GM12892 (cell line): ENCODE results near the gene ZNF438.
A peak's percentile ranks its signal among the peaks of the same experiment; 100 is the strongest.

Experiments used
- DNase-seq: peaks from one replicate; pipeline ENCODE4 v3.0.0; 2011; ENCODE audit not compliant: insufficient read length
- FAIRE-seq: peaks from 2 replicates; lab custom pipeline; 2011; peaks lifted over from hg19 to GRCh38; lab: Jason Lieb, UNC
- POLR2A ChIP-seq: IDR thresholded peaks from 2 replicates; pipeline ENCODE4 v1.6.1; 2011; ENCODE audit warnings: low read depth, low read length, control low read depth
- POLR2AphosphoS5 ChIP-seq: IDR thresholded peaks from 2 replicates; pipeline ENCODE4 v1.6.1; 2011; ENCODE audit warnings: low read depth, low read length, control low read depth
- TAF1 ChIP-seq: IDR thresholded peaks from 2 replicates; pipeline ENCODE4 v1.6.1; 2011; ENCODE audit warnings: low read depth, mild to moderate bottlenecking, control low read depth, low read length, borderline replicate concordance

ZNF438 gene

DNA sequence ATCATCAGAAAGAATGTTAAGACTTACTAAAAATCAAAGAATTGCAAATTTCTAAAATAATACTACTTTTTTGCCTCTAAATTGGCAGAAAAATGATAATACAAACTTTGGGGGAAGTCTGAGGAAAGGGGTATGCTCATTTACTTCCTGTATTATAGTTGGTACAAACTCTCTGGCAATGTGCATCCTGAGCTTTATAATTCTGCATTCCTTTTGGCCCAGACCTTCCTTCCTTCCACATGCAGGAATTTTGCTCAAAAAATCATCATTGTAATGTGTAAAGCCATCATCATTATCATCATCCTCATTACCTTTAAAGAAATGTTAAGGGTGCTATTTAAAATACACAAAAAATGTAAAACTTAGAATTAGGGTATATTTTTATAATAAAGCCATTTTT lies 148.5 kb downstream of the ZNF438 start:
- DNase-seq (no peak), FAIRE-seq (no peak)
- TF ChIP-seq POLR2AphosphoS5: no peak

DNA sequence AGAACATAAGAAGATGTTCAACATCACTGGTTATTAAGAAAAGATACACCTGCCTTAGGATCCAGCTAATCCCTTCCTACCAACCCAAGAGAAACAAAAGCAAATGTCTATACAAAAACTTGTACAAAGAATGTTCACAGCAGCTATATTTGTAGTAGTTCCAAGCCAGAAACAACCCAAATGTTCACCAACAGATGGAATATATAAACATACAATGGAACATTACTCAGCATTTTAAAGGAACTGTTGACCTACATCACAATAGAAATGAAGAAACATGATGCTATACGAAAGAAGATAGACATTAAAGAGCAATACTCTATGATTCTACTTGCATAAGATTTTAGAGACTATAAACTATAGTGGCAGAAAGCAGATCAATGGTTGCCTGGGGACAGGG lies 149.4 kb downstream of the ZNF438 start:
- TF ChIP-seq TAF1: no peak
- TF ChIP-seq POLR2A: no peak
- no peak for TF ChIP-seq POLR2AphosphoS5
- no peak for FAIRE-seq
- DNase-seq: no peak

DNA sequence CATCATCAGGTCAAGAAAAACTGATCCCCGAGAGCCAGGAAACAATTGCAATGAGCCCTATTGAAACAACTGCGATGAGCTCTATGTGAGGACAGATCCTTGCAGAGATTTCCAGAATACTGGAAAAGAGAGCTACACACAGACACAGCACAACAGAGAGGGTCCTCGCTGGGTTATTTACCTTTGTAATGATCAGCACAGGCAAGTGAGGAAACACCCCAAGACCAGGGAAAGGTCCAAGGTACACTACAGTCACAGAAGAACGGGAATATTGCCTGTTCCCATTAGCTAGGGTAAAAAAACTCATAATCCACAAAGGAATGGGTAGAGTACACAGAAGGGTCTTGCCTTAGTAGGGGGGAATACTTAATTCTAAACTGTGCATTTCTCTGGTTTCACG lies 152.7 kb downstream of the ZNF438 start:
- FAIRE-seq (no peak), DNase-seq (no peak)
- no peak for TF ChIP-seq TAF1
- TF ChIP-seq POLR2AphosphoS5: no peak
- no peak for TF ChIP-seq POLR2A

DNA sequence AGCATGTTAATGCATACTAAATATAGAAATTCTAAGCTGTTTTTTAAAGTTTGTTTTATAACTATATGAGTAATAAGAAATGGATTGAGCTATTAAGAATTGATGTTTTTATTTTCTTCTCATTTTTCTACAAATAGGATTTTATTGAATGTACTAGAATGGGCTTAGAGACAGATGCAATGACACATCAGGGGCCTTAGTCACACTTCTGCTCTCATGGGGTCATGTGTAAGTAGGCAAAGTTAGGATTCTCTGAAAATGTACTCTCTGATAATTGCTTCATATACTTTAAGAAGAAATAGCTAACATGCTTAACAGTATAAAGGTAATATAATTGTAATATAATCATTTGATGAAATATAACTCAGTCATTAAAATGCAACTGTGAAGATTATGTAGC lies 154.6 kb downstream of the ZNF438 start:
- no peak for DNase-seq
- no peak for FAIRE-seq
- TF ChIP-seq POLR2AphosphoS5 (no peak), TAF1 (no peak), POLR2A (no peak)

GRCh38 chr10:30873411-30873810 lies 158.3 kb downstream of the ZNF438 start:
- no peak for FAIRE-seq
- TF ChIP-seq POLR2A (no peak), TAF1 (no peak), POLR2AphosphoS5 (no peak)
- DNase-seq: no peak

DNA sequence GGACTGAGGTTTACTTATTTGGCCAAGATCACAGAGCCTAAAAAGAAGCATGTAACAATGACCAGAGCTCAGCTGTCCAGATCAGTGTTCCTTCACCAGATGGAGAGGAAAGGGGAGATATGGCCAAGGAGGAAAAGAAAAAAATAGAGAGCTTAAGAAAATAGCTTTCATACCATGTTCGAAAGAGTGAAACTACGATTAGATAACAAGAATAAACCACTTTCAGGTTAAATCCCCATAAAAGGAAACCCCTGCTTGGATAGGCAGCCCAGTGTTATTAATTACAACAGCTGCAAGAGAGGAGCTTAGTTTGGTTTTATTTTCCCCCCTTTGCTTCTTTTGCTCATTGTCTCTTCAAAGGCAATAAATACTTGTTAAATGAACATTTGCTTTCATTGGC lies 160.8 kb downstream of the ZNF438 start:
- FAIRE-seq: peak; percentile 42
- TF ChIP-seq POLR2A (no peak), TAF1 (no peak), POLR2AphosphoS5 (no peak)
- DNase-seq: no peak

DNA sequence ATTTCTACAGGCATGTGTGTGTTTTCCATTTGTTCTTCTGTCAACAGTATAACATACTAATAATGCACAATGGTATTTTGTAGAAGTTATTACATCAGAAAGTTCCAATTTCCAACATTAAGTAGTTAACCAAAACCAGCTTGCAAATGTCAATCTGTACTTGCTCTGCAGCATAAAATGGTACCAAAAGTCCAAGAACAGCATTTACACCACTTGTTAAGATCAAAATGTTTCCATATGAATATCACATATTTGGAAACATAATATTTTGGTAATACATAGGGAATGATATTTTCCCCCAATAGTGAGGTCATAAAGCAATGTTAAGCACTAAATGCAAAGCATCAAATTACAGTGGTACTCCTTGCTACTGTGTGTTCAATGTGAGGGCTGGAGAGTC lies 162.1 kb downstream of the ZNF438 start:
- TF ChIP-seq POLR2AphosphoS5 (no peak), POLR2A (no peak), TAF1 (no peak)
- FAIRE-seq (peak; percentile 62), DNase-seq (no peak)

DNA sequence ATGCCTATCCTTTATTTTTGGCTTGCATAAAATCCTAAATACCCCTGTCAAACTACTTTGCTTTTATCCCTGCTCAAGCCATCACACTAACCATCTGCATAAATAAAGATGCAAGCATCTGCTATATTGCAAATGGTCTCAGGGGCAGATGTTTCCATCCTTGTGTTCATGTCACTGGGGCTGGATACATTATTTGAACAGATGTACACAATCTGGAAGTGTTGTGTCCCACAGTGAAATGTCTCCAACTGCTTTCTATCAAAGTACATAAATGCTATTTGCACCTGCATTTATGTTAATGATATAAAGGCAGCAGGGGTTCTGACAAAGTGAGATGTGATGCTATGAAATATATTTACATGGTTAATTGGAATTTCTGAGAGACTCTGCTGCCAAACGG lies 163.1 kb downstream of the ZNF438 start:
- TF ChIP-seq POLR2AphosphoS5 (no peak), TAF1 (no peak), POLR2A (no peak)
- no peak for DNase-seq
- FAIRE-seq: no peak

GRCh38 chr10:30866896-30867295 lies 164.8 kb downstream of the ZNF438 start:
- FAIRE-seq (no peak), DNase-seq (no peak)
- no peak for TF ChIP-seq TAF1
- no peak for TF ChIP-seq POLR2AphosphoS5

DNA sequence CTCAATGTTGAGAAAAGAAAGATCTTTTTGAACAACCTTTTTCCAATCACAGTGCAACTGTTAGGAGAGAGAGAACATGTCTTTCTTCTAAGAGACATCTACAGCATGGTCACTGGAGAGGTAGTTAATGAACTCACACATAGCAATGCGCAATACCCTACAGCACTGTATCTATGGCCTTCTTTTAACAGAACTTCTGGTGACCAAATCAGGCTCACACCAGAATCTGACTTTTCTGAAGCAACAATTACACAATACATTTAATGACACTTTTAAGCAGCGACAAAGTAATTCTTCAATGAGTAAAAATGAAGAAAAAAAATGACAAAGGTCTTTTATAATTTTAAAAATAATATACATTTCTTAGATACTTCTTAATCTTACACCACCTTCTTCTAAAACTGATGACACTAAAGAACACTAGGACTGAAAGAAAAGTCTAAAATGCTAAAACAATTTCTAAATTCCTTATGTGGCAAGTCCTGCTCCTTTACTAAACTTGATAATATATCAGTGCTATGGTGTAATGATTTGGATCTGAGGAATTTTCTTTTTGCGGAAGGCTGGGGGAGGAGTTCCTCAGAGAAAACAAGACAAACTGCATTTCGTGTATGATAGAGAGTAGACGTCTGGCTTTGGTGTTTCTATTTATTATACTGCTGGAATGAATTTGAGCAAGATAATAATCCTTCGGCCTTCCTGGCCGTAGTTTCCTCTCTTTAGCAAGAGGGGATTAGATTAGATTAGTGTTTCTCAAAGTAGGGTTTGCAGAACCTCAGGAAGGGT lies 166.3 kb downstream of the ZNF438 start:
- no peak for TF ChIP-seq TAF1
- no peak for TF ChIP-seq POLR2A
- TF ChIP-seq POLR2AphosphoS5: no peak
- no peak for FAIRE-seq
- no peak for DNase-seq

DNA sequence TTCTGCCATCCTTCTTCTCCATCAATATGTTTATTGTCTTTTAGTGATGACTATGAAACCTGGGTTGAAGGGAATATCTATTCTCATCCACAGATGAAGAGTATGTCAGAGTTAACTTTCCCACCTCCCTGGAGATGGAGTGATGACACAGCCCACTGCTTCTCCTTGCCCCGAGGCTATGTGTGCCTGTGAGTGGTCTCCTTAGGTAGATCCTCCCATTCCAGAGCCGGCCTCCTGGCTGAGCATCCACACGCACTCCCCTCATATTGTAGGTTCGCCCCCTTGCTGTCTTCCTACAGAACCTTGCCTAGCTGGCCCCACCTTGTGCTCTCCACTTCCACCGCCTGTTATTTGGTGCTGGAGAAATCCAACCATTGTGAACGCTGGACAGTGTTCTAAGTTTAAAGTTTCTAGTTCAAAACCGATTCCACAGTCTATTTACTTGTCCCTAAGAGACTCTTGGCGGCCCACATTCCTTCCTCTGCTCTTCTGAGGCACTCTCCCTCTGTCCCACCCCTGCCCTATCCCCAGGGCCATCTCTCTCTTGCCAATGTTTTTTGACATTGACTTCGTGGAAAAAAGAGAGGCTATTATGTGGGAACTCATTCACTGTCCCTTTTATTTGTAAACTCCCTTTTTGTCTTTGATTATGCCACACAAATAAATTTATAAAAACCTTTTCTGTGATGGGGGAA lies 168.0 kb downstream of the ZNF438 start:
- TF ChIP-seq POLR2A (no peak), TAF1 (no peak), POLR2AphosphoS5 (no peak)
- DNase-seq: no peak
- no peak for FAIRE-seq

DNA sequence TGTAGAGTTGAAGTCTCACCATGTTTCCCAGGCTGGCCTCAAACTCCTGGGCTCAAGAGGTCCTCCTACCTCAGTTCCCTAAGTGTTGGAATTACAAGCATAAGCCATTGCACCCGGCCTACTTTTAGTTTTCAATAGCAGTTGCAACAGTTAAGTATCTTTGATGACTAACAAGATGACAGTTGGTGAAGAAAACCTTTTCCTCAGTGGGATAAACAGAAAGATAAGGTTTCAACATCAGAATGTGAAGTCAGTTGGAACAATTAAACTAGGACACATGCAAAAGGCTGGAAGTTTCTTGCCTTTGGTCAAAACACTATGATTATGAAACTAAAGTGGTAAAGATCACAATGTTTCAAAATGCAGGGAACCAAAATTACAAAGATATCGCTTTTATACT lies 169.2 kb downstream of the ZNF438 start:
- no peak for TF ChIP-seq POLR2A
- TF ChIP-seq TAF1: no peak
- TF ChIP-seq POLR2AphosphoS5: no peak
- FAIRE-seq (no peak), DNase-seq (no peak)

DNA sequence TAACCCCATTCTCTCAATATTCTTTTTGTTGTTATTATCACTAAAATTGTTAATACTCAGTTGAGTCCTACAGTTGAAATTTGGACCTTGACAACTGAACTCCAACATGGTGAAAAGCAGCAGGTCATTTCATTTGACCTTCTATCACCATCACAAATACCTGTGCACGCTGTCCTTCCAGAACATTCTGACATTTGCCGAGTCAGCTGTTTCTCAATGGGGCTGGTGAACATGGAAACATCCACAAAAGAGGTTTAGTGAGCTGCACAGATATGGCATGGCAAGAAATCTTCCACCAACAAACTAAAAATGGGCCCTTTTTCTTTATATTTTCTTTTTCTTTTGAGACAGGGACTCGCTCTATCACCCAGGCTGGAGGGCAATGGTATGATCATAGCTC lies 169.7 kb downstream of the ZNF438 start:
- no peak for FAIRE-seq
- no peak for TF ChIP-seq POLR2AphosphoS5
- TF ChIP-seq POLR2A: no peak
- no peak for TF ChIP-seq TAF1
- no peak for DNase-seq
